Measurements from ENCODE around the gene UBE2Z.
"Not testable (repeated sequence)": the region's sequence is repeated elsewhere in the genome, so short reads cannot be mapped to it uniquely, and the experiment has no call there.

Gene UBE2Z

DNA sequence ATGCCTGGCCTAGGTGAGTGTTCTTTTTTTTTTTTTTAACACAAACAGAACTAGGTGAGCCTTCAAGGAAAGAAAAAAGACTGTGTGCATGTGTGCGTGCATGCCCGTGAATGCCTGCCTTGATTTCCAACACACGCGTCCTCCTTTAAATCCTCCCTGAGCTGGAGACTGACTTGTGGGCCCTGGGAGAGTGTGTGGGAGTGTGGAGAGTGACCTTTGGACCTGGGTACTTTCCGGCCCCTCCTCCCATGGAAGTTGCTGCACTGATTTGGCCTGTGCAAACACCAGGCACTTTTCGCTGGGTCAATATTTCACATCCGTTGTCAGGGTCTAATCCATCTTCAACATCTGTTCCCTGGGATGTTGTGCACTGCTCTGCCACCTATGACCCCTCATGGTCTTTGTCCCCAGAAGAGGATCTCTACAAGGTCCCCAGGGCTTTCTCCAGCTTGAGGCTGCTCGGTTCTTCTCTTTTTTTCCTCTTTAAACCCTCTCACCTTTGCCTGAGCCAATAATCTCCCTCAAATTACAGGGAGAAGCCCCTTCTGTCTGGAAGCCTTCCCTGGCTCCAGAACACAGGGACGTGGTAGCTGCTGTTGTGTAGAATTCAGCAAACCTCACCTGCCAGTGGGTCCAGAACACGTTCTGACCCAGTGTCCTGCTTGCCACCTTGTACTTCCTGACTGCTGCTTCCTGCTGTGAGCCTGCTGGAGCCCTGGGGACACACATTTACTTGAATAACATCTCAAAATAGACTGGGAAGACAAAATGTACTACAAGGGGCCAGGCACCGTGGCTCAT, 36.5 kb upstream of the UBE2Z start:
- TF ChIP-seq, protein P1, sequence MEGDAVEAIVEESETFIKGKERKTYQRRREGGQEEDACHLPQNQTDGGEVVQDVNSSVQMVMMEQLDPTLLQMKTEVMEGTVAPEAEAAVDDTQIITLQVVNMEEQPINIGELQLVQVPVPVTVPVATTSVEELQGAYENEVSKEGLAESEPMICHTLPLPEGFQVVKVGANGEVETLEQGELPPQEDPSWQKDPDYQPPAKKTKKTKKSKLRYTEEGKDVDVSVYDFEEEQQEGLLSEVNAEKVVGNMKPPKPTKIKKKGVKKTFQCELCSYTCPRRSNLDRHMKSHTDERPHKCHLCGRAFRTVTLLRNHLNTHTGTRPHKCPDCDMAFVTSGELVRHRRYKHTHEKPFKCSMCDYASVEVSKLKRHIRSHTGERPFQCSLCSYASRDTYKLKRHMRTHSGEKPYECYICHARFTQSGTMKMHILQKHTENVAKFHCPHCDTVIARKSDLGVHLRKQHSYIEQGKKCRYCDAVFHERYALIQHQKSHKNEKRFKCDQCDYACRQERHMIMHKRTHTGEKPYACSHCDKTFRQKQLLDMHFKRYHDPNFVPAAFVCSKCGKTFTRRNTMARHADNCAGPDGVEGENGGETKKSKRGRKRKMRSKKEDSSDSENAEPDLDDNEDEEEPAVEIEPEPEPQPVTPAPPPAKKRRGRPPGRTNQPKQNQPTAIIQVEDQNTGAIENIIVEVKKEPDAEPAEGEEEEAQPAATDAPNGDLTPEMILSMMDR (conservative IDR thresholded peaks at IDR 0.05; ENCODE audit: low read depth), result no peak
- POLR2A ChIA-PET (ENCODE audit: low non-redundant PET), result interaction anchor here (0.6 kb wide), 1 partner anchor 137 kb away, joined by 3 read pairs; no protein-coding TSS in a partner anchor
- CTCF ChIA-PET, result interaction anchor here (1.5 kb wide), 1 partner anchor 147 kb away, joined by 3 read pairs; no protein-coding TSS in a partner anchor
- DNase-seq (ENCODE audit: low spot score), result no peak
- no peak overlapping the region for H3K27ac ChIP-seq

DNA sequence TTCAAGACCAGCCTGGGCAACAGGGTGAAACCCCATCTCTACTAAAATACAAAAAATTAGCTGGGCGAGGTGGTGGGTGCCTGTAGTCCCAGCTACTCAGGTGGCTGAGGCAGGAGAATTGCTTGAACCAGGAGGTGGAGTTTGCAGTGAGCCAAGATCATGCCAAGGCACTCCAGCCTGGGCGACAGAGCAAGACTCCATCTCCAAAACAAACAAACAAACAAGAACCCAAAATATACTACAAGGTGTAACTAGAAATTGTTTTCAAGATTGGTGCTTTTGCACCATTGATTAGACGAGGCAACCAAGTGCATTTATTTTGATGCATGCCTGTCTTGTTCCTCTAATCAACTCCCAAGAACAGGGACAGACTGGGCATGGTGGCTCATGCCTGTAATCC, 35.8 kb upstream of the UBE2Z start:
- CTCF ChIA-PET, result not testable (repeated sequence)
- POLR2A ChIA-PET (ENCODE audit: low non-redundant PET), result interaction anchor here (0.6 kb wide), 1 partner anchor 922 kb away, joined by 3 read pairs; no protein-coding TSS in a partner anchor

DNA sequence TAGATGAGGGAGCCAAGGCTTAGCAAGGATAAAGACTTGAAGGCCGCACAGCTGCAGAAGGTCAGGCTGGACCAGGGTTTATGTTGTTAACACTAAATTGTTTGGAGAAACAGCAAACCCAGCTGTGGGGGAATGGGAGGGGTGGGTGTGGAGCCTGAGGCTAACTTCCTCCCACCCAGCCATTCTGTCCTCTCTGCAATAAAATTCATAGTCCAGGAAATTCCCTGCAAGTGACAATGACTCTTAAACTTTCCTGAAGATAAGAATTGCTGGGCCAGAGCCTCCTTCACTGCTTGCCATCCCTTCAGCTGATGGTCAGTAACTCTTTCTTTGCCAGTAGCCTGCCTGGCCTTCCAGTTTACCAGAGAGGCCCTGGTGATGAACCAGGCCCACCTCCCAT, 35.0 kb upstream of the UBE2Z start:
- TF ChIP-seq, protein P1 (conservative IDR thresholded peaks at IDR 0.05; ENCODE audit: low read depth), result no peak
- H3K27ac ChIP-seq, result no peak overlapping the region
- DNase-seq (ENCODE audit: low spot score), result no peak
- POLR2A ChIA-PET (ENCODE audit: low non-redundant PET), result no interaction called here
- CTCF ChIA-PET, result interaction anchor here (0.6 kb wide), 1 partner anchor 40 kb away, joined by 6 read pairs; no protein-coding TSS in a partner anchor

More for the DNA sequence above, 35.8 kb upstream of the UBE2Z start:
- H3K27ac ChIP-seq; DNase-seq (ENCODE audit: low spot score): not testable (repeated sequence)

DNA sequence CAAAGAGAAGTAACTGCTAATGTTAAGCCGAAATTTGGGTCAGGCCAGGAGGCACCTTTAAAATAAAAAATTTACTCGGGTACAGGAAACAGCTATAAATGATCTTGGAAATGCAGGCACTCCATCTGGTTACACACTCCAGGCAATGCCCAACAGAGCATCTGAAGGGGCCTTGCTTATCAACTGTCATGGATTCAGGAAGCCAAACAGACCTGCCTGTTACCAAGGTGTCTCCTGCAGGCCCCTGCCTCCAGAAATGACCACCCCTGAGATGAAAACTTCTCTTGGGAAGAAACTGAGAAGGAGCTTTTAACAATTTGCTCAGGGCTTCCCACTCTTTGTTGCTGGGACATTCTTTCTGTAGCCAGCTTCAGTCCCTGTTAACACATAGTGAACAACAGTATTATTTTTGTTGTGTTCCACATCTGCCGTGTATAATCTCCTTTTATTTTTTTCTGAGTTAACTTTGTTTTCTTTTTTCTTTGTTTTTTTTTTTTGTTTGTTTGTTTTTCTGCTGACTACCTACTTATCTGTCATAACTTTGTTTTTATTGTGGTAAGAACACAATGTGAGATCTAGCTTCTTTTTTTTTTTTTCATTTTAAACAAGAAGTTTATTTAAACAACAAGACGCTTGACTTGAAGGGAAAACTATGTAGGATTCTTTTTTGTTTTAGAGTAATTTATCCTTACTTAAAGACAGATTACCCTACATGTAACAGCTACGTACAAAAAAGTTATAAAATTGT, 34.3 kb upstream of the UBE2Z start:
- POLR2A ChIA-PET (ENCODE audit: low non-redundant PET), result no interaction called here

DNA sequence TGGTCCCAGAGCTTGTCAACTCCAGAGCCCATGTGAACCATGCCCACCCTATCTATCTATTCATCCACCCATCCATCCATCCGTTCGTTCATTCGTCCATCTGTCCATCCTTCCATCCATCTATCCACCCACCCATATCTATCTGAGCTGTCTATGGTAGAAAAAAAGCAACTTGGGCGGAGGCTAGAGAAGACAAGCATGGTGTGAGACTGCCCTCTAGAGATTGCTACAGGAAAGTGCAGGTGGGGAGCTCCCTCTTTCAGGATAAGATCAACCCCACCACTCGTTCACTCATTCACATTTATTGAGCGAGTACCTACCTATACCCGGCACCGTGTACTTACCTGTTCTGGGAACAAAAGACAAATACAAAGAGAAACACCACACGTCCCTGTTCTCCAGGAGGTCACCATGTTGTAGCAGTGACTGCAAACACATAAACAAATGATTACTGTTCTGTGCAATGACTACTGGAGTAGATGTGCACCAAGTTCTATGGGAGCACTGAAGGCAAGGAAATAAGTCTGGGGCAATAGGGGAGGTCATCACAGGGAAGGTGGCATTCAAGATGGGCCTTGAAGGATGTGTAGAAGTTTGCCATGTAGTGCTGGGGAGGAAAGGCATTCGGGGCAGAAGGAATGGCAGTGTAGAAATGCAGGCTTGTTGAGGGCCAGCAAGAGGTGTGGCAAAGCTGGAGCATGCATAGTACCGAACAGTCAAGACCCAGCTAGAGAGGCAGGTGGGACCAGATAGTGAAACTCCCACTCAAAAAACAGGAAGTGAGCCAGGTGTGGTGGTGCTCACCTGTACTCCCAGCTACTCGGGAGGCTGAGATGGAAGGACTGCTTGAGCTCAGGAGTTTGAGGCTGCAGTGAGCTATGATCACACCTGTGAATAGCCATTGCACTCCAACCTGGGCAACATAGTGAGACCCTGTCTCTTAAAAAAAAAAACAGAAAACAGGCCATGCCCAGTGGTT, 29.0 kb upstream of the UBE2Z start:
- CTCF ChIA-PET, result interaction anchor here (0.5 to 2.0 kb wide), 47 partner anchors 9 to 559 kb away, joined by 3 to 32 read pairs (median 4); partner anchors contain the start of genes ATP5MC1, PRAC1 and PRAC2
- TF ChIP-seq, protein P1 (conservative IDR thresholded peaks at IDR 0.05; ENCODE audit: low read depth), result peak; percentile 95
- DNase-seq (ENCODE audit: low spot score), result peak; percentile 81
- H3K27ac ChIP-seq, result no peak overlapping the region
- POLR2A ChIA-PET (ENCODE audit: low non-redundant PET), result interaction anchor here (0.6 kb wide), 1 partner anchor 120 kb away, joined by 3 read pairs; no protein-coding TSS in a partner anchor

More for the DNA sequence above, 34.3 kb upstream of the UBE2Z start:
- no peak for DNase-seq (ENCODE audit: low spot score)
- CTCF ChIA-PET, result interaction anchor here (0.6 kb wide), 1 partner anchor 40 kb away, joined by 6 read pairs; no protein-coding TSS in a partner anchor
- H3K27ac ChIP-seq, result no peak overlapping the region
- TF ChIP-seq, protein P1 (conservative IDR thresholded peaks at IDR 0.05; ENCODE audit: low read depth), result no peak

DNA sequence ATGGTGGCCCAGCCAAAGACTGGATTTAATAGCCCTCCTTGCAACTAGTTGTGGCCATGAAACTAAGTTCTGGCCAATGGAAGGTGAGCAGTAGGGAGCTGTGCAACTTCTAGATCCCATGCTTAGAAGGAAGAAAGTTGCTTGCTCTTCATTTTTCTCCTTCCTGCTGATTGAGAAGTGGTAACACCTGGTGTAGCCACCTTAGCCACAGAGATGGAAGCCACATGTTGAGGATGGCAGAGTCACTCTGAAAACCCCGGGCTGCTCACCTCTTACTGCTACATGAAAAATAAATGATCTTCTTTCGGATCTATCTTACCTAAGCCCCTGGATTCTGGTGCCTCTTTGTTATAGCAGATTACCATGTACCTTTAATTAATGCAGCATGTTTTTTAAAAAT, 25.9 kb upstream of the UBE2Z start:
- H3K27ac ChIP-seq, result no peak overlapping the region
- TF ChIP-seq, protein P1 (conservative IDR thresholded peaks at IDR 0.05; ENCODE audit: low read depth), result no peak
- ChIA-PET POLR2A (ENCODE audit: low non-redundant PET) (interaction anchor here (0.7 kb wide), 1 partner anchor 15 kb away, joined by 8 read pairs; no protein-coding TSS in a partner anchor), CTCF (interaction anchor here (0.6 to 0.9 kb wide), 2 partner anchors 43 to 150 kb away, joined by 3 to 4 read pairs; no protein-coding TSS in a partner anchor)
- DNase-seq (ENCODE audit: low spot score), result no peak
